Ecto neural progenitor cell (in vitro differentiated cells): Measurements from ENCODE around the gene NCK1.

Experiments
- DNase-seq: peaks from one replicate; pipeline ENCODE4 v3.0.0-alpha.2; 2018; ENCODE audit warnings: low spot score

The NCK1 gene

DNA sequence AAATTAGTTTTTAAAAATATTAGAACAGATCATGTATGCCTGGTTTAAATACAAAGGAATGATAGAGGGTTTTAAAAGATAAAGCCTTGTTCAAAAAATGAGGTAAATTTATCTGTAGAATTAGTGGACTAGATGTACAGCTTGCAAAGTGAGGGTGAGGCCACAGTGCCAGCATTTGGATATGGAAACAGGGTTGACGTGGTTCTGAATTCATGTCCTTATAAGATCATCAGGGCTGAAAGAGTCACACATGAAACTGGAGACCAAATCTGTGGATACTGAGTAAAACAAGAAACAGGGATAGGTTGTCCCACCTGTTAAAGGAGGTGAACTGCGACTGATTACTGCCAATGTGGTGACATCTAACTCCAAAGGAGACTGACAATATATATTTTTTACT, 46.3 kb downstream of the NCK1 start:
- no peak for DNase-seq

DNA sequence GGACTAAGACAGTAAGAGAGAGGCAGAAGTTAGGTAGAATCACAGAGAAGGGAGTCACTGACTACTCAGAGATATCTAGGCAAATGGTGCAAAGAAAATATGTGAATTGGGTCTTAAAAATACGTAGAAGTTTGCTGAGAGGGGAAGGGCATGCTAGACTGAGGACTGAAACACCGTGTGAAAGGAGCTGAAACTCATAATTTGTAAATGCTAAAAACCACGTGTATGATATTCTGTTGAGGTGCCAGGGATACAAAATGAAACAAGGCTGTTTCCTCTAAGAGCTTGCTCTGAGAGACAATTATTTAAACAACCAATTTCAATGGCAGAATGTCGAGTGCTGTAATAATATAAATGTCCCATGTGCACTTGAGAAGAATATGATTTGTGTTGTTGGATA, 47.2 kb downstream of the NCK1 start:
- DNase-seq = no peak

DNA sequence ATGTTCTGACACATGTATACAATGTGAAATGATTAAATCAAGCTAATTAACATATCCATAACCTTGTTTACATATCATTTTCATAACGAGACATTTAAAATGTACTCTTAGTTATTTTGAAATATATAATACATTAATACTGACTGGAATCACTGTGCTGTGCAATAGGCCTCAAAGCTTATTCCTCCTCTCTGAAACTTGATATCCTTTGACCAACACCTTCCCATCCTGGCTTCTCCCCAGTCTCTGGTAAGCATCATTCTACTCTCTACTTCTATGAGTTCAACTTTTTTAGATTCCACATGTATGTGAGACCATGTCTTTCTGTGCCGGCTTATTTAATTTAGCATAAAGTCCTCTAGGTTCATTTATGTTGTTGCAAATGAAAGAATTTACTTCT, 48.7 kb downstream of the NCK1 start:
- no peak for DNase-seq

DNA sequence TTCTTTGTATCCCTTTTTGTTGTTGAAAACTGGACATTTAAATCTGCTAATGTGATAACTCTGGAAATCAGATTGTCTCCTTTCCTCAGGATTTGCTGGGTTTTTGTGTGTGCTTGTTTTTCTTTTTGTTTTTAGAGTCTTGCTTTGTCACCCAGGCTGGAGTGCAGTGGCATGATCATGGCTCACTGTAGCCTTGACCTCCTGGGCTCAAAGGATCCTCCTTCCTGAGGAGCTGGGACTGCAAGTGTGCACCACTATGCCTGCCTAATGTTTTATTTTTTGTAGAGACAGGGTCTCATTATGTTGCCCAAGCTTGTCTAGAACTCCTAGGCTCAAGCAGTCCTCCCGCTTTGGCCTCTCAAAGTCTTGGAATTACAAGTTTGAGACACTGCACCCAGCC, 51.2 kb downstream of the NCK1 start:
- no peak for DNase-seq

DNA sequence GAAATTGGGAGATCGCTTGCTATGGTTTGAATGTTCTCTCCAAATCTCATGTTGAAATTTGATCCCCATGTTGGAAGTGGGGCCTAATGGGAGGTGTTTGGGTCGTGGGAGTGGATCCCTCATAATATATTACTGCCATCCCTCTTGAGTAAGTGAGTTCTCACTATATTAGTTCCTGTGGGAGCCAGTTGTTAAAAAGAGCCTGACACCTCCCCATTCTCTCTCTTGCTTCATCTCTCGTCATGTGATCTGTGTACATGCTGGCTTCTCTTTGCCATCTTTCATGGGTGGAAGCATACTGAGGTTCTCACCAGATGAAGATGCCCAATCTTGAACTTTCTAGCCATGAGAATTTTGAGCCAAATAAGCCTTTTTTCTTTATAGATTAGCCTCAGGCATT, 52.7 kb downstream of the NCK1 start:
- DNase-seq = no peak

DNA sequence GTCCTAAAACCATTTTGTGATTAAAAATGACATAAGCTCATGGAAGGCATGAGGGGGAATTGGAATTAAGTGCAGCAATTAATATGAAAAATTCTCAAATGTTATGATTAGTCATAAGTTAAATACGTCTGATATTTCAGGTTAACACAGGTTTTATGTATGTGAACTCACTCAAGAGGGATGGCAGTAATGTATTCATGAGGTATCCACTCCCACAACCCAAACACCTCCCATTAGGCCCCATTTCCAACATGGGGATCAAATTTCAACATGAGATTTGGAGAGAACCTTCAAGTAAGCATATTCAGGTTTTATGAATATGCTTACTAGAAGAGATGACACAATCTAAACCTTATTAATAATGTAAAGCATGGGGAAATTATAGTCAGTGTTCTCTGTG, 54.2 kb downstream of the NCK1 start:
- no peak for DNase-seq

DNA sequence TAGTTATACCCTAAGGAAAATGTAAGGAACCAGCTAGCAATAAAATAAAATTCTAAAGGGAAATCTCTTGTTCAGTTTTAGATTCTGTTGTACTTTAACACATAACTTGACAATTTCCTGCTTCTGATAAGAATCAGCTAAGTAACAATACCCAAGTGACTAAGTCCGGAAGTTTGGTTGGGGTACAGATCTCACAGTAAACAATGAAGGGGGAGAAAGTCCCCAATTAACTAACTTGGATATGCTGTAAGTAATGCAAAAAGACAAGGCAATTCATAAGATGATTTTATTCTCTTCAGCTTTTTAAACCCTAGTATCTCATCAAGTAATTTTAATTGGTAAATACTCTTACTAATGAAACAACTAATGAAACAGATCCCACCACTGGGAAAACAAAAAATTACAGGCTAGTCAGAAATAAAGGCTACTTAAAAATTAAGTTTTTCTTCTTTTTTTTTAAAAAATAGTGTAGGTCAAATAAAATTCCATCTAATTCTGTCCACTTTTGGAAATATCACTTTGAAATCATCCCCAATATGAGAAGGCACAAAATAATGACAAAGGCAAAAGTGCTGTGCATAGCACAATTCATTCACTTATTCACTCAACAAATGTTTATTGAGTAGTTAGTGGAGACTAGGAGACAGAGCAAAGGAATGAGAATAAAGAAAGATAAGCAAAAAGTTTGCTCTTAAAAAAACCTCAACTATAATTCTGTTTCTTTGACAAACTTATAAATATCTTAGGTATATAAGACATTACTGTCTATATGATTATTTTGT, 58.0 kb downstream of the NCK1 start:
- DNase-seq = no peak

DNA sequence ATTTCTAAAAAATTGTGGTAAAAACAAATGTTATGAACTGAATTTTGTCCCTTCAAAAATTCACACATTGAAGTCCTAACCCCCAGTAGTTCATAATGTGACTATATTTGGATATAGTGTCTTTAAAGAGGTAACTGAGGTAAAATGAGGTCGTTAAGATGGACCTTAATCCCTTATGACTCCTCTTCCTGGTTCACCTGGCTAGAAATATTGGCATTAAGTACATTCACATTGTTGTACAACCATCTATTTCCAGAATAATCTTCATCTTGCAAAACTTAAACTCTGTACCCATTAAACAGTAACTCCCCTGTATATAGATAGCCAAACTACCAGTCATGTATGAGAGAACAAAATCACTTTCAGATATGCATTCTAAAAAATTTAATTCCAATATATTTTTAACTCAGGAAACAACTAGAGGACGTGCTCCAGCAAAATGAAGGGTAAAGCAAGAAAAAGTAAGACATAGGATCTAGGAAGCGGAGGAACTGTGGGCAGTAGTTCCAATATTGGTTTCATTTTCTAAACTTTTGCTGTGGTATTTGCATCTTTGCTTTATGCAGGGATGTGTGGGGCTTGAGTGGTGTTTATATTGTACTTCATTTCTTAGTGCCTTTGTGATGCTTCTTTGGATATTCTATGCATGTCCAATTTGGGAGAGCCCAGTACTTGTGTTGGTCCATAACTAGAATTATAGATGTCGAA, 59.0 kb downstream of the NCK1 start:
- DNase-seq = no peak

DNA sequence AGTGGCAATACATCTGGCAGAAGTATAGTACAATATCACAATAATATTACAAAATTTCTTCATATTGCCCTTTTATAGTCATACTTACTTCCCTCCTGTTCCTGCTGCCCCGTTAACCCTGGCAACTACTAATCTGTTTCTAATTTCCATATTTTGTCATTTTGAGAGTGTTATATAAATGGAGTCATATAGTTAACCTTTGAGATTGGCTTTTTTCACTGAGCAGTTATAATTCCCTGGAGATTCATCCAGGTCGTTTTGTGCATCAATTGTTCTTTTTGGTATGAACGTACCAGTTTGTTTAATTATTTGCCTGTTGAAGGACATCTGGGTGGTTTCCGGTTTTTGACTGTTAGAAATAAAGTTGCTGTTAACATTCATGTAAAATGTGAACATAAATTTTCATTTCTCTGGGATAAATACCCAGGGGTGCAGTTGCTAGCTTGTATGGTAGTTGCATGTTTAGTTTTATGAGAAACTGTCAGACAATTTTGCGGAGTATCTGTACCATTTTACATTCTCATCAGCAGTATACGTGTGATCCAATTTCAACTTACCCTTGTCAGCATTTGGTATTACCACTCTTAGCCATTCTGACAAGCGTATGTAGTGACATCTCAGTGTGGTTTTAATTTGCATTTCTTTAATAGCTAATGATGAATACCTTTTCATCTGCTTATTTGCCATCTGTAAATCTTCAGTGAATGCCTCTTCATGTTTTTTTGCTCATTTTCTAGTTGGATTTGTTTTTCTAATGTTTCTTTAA, 63.6 kb downstream of the NCK1 start:
- no peak for DNase-seq

DNA sequence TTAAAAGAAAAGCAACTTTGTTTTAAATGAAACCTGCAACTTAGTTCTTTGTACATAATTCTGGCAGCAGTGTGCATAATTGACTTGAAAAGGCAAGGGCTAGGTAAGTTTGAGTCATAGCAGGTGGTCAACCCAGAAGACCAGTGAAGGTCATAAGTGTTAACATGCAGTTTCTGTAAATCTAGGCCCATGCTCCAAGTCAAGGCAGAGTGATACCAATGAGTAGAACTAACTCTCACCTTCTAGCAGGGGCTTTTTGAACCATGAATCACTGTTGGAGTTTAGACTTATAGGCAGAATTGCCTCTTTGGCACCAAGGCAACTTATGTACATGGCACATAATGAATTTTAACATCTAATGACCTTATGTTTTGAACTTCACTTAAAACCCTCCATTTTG, 66.2 kb downstream of the NCK1 start:
- no peak for DNase-seq

DNA sequence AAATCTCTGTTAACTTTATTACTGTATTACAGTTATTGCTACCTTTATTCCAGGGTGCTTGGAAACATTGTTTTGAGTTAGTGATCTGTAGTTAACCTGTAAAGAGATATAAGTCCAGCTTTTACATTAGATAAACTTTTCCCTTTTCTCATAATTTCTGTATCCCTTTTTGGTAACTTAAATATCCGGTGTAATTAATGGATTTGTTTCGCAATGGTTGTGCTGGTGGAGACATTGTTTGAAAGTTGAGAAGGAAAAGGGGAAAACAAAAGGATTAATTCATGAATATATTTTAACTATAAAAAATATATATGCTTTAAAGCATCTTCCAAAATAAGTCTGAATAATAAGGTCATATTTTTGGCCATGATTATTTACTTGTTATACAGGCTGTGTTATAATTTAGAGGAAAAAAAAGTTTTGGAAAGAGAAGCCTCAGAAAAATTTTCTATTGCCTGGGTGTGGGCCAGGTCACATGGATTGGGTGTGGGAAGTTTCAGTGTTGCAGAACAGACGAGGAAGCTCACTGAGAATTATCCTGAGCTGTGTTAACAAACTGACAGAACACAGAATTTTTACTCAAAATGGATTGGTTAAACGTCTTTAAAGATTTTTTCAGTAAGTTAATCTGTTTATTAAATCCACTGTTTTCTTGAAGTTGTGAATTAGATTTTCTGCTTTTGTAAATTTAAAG, 68.1 kb downstream of the NCK1 start:
- no peak for DNase-seq

DNA sequence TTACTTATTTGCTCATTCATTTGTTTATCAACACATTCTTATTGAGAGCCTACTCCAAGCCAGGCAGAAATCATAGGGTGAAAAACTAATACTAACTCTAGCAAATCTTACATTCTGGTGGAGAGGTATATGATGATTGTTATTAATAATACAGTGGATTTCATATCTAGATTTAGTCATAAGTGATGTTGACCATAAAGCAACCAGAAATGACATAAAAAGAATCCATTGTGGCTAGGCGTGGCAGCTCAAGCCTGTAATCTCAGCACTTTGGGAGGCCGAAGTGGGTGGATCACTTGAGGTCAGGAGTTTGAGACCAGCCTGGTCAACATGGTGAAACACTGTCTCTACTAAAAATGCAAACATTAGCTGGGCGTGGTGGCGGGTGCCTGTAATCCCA, 69.6 kb downstream of the NCK1 start:
- DNase-seq = no peak

DNA sequence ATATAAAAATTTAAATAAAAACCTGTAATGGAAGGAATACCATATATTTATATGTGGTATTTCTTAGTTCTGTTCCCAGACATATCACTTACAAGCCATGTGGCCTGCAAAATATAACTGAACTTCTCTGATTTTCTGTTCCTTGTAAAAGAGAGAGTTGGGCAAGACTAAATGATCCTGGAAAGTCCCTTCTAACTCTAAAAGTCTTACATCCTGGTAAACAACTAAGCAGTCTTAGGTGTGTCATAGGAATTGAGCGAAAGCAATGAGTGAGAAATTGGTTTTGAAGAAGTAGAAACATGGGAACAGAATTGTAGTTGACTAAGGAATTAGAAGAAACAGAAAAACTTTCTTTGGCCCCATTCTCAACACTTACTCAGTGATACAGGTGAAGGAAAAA, 70.5 kb downstream of the NCK1 start:
- no peak for DNase-seq

DNA sequence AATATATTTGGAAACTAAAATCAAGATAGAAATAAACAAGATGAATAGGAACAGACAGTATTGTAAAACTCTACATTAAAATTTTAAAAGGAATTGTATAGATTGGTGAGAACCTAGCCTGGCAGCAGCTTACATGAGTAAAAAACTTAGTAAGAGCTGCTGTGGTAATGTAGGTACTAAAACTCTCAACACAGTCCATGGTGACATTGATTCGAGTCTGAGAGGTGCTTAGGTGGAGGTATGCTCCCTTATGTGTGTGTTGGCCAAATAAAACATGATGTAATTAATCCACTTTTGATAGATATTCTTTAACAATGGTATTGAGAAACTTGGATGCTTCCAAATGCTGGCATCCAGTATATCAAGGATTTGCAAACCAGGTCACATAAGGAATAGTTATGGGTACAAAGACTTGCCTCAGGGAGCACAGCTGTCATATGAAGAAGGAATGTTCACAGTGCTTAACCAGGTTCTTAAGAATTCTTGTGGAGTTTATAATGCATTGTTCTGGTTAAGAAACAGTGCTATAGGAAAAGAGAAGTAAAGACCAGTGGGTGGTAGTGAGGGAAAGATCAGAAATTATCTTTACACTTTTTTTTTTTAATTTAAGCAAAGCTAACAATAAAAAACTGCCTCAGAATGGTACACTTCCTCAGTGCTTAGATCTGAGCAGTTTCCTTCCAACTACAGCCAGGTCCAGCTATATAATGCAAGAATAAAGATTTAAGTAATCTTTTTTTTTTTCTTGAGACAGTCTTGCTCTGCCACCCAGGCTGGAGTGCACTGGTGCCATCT, 71.2 kb downstream of the NCK1 start:
- DNase-seq = no peak

DNA sequence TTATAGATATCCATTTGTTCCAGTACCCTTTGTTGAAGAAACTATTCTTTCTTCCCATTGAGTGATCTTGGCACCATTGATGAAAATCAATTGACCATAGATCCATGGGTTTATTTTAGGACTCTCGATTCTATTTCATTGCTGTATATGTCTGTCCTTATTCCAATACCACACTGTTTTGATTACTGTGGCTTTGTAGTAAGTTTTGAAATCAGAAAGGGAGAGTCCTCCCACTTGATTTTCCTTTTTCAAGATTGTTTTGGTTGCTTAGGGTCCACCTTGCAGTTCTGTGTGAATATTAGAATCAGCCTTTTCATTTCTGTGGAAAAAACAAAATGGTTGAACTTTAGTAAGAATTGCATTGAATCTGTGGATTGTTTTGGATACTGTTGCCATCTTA, 75.2 kb downstream of the NCK1 start:
- no peak for DNase-seq

DNA sequence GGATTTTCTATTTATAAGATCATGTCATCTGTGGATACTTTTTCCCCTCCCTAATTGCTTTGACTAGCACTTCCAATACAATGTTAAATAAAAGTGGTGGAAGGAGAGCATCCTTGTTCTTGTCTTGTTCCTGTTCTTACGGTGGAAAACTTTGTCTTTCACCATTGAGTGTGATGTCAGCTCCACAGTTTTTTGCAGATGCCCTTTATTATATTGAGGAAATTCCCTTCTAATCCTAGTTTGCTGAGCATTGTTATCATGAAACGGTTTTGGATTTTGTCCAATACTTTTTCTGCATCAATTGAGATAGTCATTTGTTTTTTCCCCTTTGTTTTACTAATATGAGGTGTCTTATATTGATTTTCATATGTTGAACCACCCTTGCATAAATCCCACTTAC, 75.8 kb downstream of the NCK1 start:
- no peak for DNase-seq

DNA sequence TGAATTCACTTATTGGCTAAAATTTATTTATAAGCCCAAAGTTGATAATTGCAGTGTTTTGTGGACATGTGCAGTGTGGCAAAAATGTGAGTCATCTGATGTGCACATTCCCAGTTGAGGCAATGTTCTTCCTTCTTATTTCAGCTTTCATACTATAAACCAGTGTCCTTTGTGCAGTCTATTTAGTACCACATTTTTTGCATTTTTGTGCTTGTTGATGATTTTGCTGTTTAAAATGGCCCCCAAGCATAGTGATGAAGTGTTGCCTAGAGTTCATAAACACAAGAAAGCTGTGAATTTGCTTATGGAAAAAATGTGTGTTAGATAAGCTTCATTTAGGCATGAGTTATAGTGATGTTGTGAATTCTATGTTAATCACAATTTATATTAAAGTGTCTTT, 76.3 kb downstream of the NCK1 start:
- no peak for DNase-seq

DNA sequence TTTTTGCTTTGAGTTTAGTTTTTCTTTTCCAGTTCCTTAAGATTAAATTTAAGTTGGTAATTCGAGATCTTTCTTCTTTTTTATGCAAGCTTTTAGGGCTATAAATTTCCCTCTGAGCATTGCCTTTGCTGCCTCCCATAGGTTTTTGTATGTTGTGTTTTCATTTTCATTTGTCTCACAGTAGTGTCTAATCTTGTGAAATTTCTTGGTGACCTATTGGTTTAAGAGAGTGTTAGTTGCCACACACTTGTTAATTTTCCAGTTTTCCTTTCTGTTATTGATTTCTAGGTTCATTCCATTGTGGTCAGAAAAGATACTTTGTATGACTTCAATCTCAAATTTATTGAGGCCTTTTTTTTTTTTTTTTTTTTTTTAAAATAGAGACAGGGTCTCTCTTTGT, 77.5 kb downstream of the NCK1 start:
- no peak for DNase-seq

DNA sequence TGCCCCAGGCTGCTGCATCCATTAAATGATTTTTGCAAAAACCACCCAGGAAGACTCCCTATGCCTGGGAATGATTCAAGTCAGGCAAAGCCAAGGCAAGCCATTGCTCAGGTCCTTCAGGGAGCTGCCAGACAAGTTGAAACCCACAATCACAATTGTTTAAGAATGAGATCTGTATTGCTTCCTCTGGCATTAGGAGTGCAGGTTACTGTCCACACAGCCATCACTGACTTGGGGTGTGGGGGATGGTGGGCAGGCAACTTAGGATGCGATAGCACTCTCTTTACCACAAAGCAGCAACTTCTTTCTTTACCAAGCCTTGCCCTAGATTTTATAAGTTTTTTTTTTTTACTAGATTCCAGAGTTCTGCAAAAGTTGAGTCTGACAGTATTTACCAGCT, 80.8 kb downstream of the NCK1 start:
- no peak for DNase-seq

DNA sequence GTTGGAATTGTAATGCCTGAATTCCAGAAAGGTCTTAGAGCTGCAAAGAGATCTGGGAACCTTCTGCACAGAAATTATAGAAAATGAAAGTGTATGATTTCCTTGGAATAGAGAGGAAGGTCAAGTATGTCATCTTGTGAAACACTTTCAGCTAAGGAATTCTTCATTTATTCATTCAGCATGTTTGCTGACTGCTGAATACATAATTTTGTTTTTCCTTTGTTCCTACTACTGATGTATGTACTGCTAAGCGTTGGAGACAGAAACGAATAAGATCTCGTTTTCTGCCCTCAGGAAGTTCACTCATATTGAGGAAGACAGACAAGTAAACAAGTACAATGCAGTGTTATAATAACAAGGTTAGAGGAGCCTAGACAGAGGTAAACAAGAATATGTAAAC, 81.4 kb downstream of the NCK1 start:
- DNase-seq = no peak

DNA sequence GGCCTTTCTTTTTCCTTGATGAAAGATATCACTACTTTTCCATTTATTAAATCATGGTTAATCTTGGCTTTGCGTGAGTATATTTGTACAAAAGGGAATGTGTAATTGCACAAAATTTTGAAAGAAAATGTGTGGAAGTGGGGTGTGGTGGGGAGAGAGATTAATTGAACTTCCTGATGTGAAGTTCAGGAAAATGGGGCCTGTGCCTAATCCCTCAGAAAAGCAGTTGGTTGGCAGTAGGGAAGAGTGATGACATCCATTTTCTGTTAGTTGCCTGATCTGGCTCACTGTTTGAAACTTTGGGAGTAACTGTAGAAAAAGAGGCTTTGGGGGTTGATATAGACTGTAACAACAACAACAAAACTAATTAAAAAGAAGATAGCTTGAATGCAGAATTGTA, 85.0 kb downstream of the NCK1 start:
- no peak for DNase-seq

DNA sequence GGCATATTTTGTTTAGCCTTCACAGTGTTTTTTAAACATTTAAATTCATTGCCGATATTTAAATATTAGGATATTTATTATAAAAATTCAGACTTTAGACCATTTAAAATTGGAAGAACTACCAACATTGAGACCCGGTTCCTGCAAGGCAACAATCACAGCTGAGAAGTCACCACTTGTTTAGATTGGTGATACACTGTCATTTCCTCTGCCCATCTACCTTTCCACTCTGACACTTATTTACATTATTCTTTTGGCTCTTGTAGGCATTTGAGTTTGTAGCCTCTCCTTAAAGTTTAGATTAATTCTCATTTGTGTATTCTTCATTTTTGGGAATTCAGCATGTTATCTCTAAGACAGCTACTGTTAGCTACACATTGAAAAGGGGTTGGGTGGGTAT, 85.5 kb downstream of the NCK1 start:
- no peak for DNase-seq
